ENCODE results near the gene FADD.
A peak's percentile ranks its signal among the peaks of the same experiment; 100 is the strongest.
"Not testable (repeated sequence)": the region's sequence is repeated elsewhere in the genome, so short reads cannot be mapped to it uniquely, and the experiment has no call there.

The FADD gene

GRCh38 chr11:70187771-70188170, 15.3 kb upstream of the FADD start:
- no peak for TF ChIP-seq POU2F2 (IDR thresholded peaks at IDR 0.05; ENCODE audit: low read depth, low read length)
- no peak for TF ChIP-seq SPI1 (IDR thresholded peaks at IDR 0.05; ENCODE audit: low read depth, low read length)
- TF ChIP-seq TAF1 (IDR thresholded peaks at IDR 0.05; ENCODE audit: low read depth, low read length), result no peak
- TF ChIP-seq POLR2A (IDR thresholded peaks at IDR 0.05; ENCODE audit: low read depth, low read length), result no peak
- TF ChIP-seq POLR2AphosphoS5 (IDR thresholded peaks at IDR 0.05; ENCODE audit: low read depth, low read length), result no peak
- no peak for TF ChIP-seq PAX5 (IDR thresholded peaks at IDR 0.05; ENCODE audit: insufficient read depth, low read length, severe bottlenecking)
- FAIRE-seq (no peak), DNase-seq (ENCODE audit: insufficient read length, low spot score) (no peak)

GRCh38 chr11:70189622-70190021, 13.5 kb upstream of the FADD start:
- FAIRE-seq, result peak; percentile 54
- no peak for DNase-seq (ENCODE audit: insufficient read length, low spot score)
- TF ChIP-seq POU2F2 (IDR thresholded peaks at IDR 0.05; ENCODE audit: low read depth, low read length) (no peak), POLR2AphosphoS5 (IDR thresholded peaks at IDR 0.05; ENCODE audit: low read depth, low read length) (no peak), SPI1 (IDR thresholded peaks at IDR 0.05; ENCODE audit: low read depth, low read length) (no peak), TAF1 (IDR thresholded peaks at IDR 0.05; ENCODE audit: low read depth, low read length) (no peak), PAX5 (IDR thresholded peaks at IDR 0.05; ENCODE audit: insufficient read depth, low read length, severe bottlenecking) (no peak), POLR2A (IDR thresholded peaks at IDR 0.05; ENCODE audit: low read depth, low read length) (no peak)

- FAIRE-seq, result peak; percentile 59
- DNase-seq (ENCODE audit: insufficient read length, low spot score), result peak; percentile 70
- TF ChIP-seq POLR2AphosphoS5 (IDR thresholded peaks at IDR 0.05; ENCODE audit: low read depth, low read length) (no peak), PAX5 (IDR thresholded peaks at IDR 0.05; ENCODE audit: insufficient read depth, low read length, severe bottlenecking) (no peak), TAF1 (IDR thresholded peaks at IDR 0.05; ENCODE audit: low read depth, low read length) (no peak), POLR2A (IDR thresholded peaks at IDR 0.05; ENCODE audit: low read depth, low read length) (no peak), POU2F2 (IDR thresholded peaks at IDR 0.05; ENCODE audit: low read depth, low read length) (no peak), SPI1 (IDR thresholded peaks at IDR 0.05; ENCODE audit: low read depth, low read length) (no peak)
Observed at GRCh38 chr11:70191495-70192140, 11.5 kb upstream of the FADD start.

GRCh38 chr11:70192666-70193410, 10.3 kb upstream of the FADD start:
- DNase-seq (ENCODE audit: insufficient read length, low spot score) (no peak), FAIRE-seq (no peak)
- TF ChIP-seq PAX5 (IDR thresholded peaks at IDR 0.05; ENCODE audit: insufficient read depth, low read length, severe bottlenecking) (no peak), POLR2AphosphoS5 (IDR thresholded peaks at IDR 0.05; ENCODE audit: low read depth, low read length) (no peak), POU2F2 (IDR thresholded peaks at IDR 0.05; ENCODE audit: low read depth, low read length) (no peak), POLR2A (IDR thresholded peaks at IDR 0.05; ENCODE audit: low read depth, low read length) (no peak), SPI1 (IDR thresholded peaks at IDR 0.05; ENCODE audit: low read depth, low read length) (no peak), TAF1 (IDR thresholded peaks at IDR 0.05; ENCODE audit: low read depth, low read length) (no peak)

- DNase-seq (ENCODE audit: insufficient read length, low spot score), result no peak
- no peak for FAIRE-seq
- no peak for TF ChIP-seq SPI1 (IDR thresholded peaks at IDR 0.05; ENCODE audit: low read depth, low read length)
- no peak for TF ChIP-seq POU2F2 (IDR thresholded peaks at IDR 0.05; ENCODE audit: low read depth, low read length)
- no peak for TF ChIP-seq TAF1 (IDR thresholded peaks at IDR 0.05; ENCODE audit: low read depth, low read length)
- no peak for TF ChIP-seq POLR2A (IDR thresholded peaks at IDR 0.05; ENCODE audit: low read depth, low read length)
- no peak for TF ChIP-seq POLR2AphosphoS5 (IDR thresholded peaks at IDR 0.05; ENCODE audit: low read depth, low read length)
- TF ChIP-seq PAX5 (IDR thresholded peaks at IDR 0.05; ENCODE audit: insufficient read depth, low read length, severe bottlenecking), result no peak
Observed at GRCh38 chr11:70193411-70194292, 9.4 kb upstream of the FADD start.

- TF ChIP-seq POU2F2 (IDR thresholded peaks at IDR 0.05; ENCODE audit: low read depth, low read length) (no peak), TAF1 (IDR thresholded peaks at IDR 0.05; ENCODE audit: low read depth, low read length) (no peak), SPI1 (IDR thresholded peaks at IDR 0.05; ENCODE audit: low read depth, low read length) (no peak), PAX5 (IDR thresholded peaks at IDR 0.05; ENCODE audit: insufficient read depth, low read length, severe bottlenecking) (no peak), POLR2A (IDR thresholded peaks at IDR 0.05; ENCODE audit: low read depth, low read length) (no peak), POLR2AphosphoS5 (IDR thresholded peaks at IDR 0.05; ENCODE audit: low read depth, low read length) (no peak)
- DNase-seq (ENCODE audit: insufficient read length, low spot score), result no peak
- no peak for FAIRE-seq
Observed at GRCh38 chr11:70194792-70195791, 8.0 kb upstream of the FADD start.

- no peak for DNase-seq (ENCODE audit: insufficient read length, low spot score)
- FAIRE-seq, result no peak
- TF ChIP-seq TAF1 (IDR thresholded peaks at IDR 0.05; ENCODE audit: low read depth, low read length) (no peak), POLR2A (IDR thresholded peaks at IDR 0.05; ENCODE audit: low read depth, low read length) (no peak), SPI1 (IDR thresholded peaks at IDR 0.05; ENCODE audit: low read depth, low read length) (no peak), POU2F2 (IDR thresholded peaks at IDR 0.05; ENCODE audit: low read depth, low read length) (no peak), POLR2AphosphoS5 (IDR thresholded peaks at IDR 0.05; ENCODE audit: low read depth, low read length) (no peak), PAX5 (IDR thresholded peaks at IDR 0.05; ENCODE audit: insufficient read depth, low read length, severe bottlenecking) (no peak)
Observed at GRCh38 chr11:70200212-70200844, 2.8 kb upstream of the FADD start.

GRCh38 chr11:70201047-70201446, 2.0 kb upstream of the FADD start:
- not testable (repeated sequence) for DNase-seq (ENCODE audit: insufficient read length, low spot score); FAIRE-seq

Measured in GM12891 (cell line).